Activated T-cell treated with anti-CD3 and anti-CD28 coated beads, Interleukin-2, amount 50 U/mL, for 24 hours (primary cell): ENCODE results near the gene CARD11.

ENCODE experiments used
- DNase-seq: peaks from one replicate; pipeline ENCODE4 v3.0.0-alpha.2; 2020
- H3K27ac Mint-ChIP-seq: 2 replicates; pipeline ENCODE4 v1.8.0; 2020; ENCODE audit warnings: mild to moderate bottlenecking, mixed read lengths
- H3K27me3 Mint-ChIP-seq: 2 replicates; pipeline ENCODE4 v1.8.0; 2020; ENCODE audit warnings: mixed read lengths
- H3K36me3 Mint-ChIP-seq: 2 replicates; pipeline ENCODE4 v1.8.0; 2020; ENCODE audit warnings: low read depth, mixed read lengths
- H3K4me1 Mint-ChIP-seq: 2 replicates; pipeline ENCODE4 v1.8.0; 2020; ENCODE audit warnings: low read depth, mixed read lengths
- H3K4me3 Mint-ChIP-seq: 2 replicates; pipeline ENCODE4 v1.8.0; 2020; ENCODE audit warnings: mild to moderate bottlenecking, moderate library complexity, mixed read lengths
- H3K9me3 Mint-ChIP-seq: 2 replicates; pipeline ENCODE4 v1.8.0; 2020; ENCODE audit warnings: mixed read lengths

The CARD11 gene

DNA sequence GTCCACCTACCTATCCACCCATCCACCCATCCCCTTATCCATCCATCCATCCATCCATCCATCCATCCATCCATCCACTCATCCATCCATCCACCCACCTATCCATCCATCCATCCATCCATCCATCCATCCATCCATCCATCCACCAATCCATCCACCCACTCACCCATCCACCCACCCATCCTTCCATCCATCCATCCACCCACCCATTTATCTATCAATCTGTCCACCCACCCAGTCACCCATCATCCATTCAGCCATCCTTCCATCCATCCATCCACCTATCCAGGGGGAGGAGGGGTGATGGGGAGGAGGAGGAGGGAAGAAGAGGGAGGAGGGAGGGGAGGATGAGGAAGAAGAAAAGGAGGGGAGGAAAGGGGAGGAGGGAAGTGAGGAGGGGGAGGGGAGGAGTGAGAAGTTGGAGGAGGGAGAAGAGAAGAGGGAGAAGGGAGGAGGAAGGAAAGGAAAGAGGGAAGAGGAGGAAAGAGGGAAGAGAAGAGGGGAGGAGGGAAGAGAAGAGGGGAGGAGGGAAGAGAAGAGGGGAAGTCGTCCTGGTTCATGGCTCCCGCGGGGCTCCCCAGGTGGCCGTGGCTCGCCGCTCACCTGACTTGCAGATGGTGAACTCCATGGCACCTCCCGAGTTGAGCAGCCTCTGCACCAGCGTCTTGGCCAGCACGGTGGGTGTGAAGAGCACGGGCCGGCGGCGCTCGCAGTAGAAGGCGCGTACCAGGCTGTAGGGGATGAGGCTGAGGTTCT is 130.8 kb downstream of the CARD11 start:
- no peak for DNase-seq

DNA sequence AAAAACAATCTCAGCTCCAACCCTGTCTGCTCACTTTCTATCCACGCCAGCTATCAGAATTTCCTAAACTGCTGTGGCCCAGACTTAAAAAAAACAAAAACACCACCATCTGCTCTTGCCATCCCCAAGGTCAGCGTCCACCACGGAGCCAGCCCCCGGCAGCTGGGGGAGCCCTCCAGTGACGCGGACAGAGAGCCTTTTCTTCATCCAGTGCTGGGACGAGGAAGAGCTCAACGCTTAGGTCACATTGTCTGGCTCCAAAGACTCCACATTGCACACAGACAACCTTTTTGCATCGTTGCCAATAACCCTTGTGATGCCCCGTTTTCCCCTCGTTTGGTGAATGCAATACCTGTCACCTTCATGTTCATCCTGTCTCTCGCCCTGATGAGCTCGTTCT is 132.2 kb downstream of the CARD11 start:
- Mint-ChIP-seq H3K4me1 (no peaks in the 10 kb centered on the region), H3K27me3 (no peaks in the 10 kb centered on the region), H3K36me3 (peaks cover 84% of the 10 kb centered on the region)

More for the DNA sequence above, 130.8 kb downstream of the CARD11 start:
- H3K4me3 Mint-ChIP-seq, result no peak overlapping the region
- no peaks in the 10 kb centered on the region for H3K27me3 Mint-ChIP-seq
- no peaks in the 10 kb centered on the region for H3K4me1 Mint-ChIP-seq
- no peaks in the 10 kb centered on the region for H3K9me3 Mint-ChIP-seq
- peaks cover 83% of the 10 kb centered on the region for H3K36me3 Mint-ChIP-seq
- no peak overlapping the region for H3K27ac Mint-ChIP-seq

DNA sequence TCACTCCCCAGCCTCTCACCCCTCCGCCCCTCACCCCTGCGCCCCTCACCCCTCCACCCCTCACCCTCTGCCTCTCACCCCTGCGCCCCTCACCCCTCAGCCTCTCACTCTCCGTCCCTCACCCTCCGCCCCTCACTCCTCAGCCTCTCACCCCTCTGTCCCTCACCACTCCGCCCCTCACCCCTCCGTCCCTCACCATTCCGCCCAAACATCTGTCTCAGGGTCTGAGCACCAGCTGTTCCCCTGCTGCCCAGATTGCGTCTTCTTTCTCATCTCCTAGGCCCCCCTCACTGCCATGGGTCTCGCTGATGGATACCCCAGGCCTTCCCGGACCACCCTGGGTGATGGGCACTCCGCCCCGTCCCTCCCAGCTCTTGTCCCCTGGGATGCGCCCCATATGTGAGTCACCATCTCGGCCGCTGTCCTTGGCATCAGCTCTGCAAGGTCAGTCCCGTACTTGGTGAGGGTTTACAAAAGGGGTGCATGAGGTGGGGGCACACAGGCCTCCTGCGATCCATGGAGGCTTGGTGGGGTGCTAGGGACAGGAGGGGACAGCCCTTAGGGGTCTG is 134.1 kb downstream of the CARD11 start:
- Mint-ChIP-seq H3K4me3 (no peak overlapping the region), H3K36me3 (peaks cover 84% of the 10 kb centered on the region), H3K4me1 (no peaks in the 10 kb centered on the region), H3K27ac (peak overlapping the region; percentile 33), H3K9me3 (peaks cover 2% of the 10 kb centered on the region), H3K27me3 (no peaks in the 10 kb centered on the region)
- DNase-seq, result no peak

More for the DNA sequence above, 132.2 kb downstream of the CARD11 start:
- Mint-ChIP-seq H3K4me3 (no peak overlapping the region), H3K27ac (peak overlapping the region; percentile 73), H3K9me3 (no peaks in the 10 kb centered on the region)
- DNase-seq, result no peak

DNA sequence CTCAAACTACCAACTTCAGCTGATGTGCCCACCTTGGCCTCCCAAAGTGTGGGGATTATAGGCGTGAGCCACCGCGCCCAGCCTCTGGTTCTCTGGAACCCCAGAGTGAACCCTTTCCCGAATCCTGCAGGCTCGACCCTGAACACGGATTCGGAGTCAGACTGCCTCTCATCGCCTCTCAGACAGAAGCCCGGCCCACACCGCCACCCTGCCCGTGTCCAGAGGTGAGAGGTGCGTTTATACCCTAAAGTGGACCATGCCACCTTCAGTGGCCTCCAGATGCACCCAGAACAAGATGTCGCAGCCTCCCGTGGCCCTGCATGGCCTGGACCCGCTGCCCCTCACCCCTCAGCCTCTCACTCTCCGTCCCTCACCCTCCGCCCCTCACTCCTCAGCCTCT is 134.6 kb downstream of the CARD11 start:
- no peak for DNase-seq
- Mint-ChIP-seq H3K4me1 (peaks cover 1% of the 10 kb centered on the region), H3K36me3 (peaks cover 86% of the 10 kb centered on the region), H3K27me3 (no peaks in the 10 kb centered on the region), H3K27ac (no peak overlapping the region), H3K9me3 (peaks cover 2% of the 10 kb centered on the region), H3K4me3 (no peak overlapping the region)

DNA sequence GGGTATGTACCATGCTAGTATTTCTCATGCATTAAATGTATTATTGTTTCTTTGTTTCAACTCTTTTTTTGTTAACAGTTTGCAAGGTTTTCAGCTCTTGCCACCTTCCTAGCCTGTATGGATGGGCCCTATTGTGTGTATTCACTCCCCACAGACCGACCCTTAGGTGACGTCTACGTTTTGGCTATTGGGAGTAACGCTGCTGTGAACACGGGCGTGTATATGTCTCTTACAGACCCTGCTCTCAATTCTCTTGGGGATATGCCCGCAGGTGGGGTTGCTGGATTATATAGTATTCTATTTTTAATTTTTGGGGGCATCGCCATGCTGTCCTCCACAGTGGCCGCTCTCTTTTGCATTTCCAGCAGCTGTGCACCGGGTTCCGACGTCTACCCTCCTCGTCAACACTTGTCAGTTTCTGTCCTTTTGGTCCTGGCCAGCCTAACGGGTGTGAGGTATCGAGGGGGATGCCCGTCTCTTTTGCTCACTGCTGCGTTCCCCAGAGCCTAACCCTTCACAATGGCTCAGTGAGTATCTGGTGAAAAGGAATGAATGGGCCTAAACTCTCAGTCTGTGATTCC is 135.5 kb downstream of the CARD11 start:
- Mint-ChIP-seq H3K9me3 (peaks cover 2% of the 10 kb centered on the region), H3K4me3 (no peak overlapping the region), H3K27me3 (no peaks in the 10 kb centered on the region), H3K36me3 (peaks cover 81% of the 10 kb centered on the region), H3K27ac (no peak overlapping the region), H3K4me1 (peaks cover 9% of the 10 kb centered on the region)
- no peak for DNase-seq

DNA sequence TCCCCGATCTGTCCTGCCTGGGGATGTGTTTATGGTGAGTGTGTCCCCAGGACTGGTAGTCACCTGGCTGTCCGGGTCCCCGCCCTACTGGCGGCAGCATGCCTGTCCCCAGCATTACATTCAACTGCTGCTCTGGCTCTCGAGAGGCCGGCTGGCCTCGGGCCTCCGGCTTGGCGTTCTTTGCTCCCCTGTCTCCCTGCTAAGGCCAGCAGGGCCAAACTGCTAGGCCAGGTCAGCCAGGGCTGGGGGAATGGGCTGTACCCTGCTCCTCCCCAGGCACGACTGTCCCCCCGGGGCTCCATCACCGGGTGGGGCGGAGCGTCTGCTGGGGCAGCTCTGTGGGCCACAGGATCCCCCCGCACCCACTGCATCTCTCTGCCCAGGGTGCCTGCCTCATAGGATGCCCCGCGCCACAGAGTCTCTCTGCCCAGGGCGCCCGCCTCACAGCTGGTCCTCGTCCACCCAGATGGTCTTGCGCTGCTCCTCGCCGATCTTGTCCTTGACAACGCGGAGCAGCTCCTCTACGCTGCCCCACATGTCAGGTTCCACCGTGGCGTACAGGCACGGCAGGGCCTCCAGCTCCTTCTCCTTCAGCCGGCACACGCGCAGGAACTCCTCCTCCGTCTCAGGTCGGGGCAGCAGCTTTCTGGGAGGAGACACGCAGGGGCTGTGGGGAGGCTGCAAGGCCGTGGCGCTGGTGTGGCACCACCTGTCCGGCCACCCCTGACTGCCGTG is 137.3 kb downstream of the CARD11 start:
- no peaks in the 10 kb centered on the region for H3K27me3 Mint-ChIP-seq
- peaks cover 69% of the 10 kb centered on the region for H3K36me3 Mint-ChIP-seq
- H3K4me1 Mint-ChIP-seq, result peaks cover 13% of the 10 kb centered on the region
- DNase-seq, result no peak
- no peak overlapping the region for H3K4me3 Mint-ChIP-seq
- H3K27ac Mint-ChIP-seq, result no peak overlapping the region
- peaks cover 2% of the 10 kb centered on the region for H3K9me3 Mint-ChIP-seq

DNA sequence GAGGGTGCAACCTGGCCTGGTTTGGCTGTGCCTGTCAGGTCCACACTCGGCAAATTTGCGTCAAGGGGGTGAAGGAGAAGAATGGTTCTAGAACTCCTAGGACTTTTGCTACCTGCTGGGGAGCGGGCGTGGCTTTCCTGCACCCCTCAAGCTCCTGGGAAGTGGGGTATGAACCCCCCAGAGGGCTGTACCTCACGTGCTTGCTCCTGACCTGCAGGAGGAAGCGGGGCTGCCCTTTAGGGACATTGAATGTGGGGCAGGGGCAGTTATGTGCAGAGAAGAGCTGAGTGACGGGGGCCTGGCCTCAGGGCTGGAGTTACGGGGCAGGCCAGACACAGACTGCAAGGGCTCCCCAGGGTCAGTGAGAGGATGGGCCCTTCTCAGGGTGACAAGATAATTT is 138.2 kb downstream of the CARD11 start:
- H3K27ac Mint-ChIP-seq, result peak overlapping the region; percentile 82
- H3K36me3 Mint-ChIP-seq, result peaks cover 60% of the 10 kb centered on the region
- H3K9me3 Mint-ChIP-seq, result peaks cover 2% of the 10 kb centered on the region
- no peak overlapping the region for H3K4me3 Mint-ChIP-seq
- peaks cover 13% of the 10 kb centered on the region for H3K4me1 Mint-ChIP-seq
- no peaks in the 10 kb centered on the region for H3K27me3 Mint-ChIP-seq
- no peak for DNase-seq

DNA sequence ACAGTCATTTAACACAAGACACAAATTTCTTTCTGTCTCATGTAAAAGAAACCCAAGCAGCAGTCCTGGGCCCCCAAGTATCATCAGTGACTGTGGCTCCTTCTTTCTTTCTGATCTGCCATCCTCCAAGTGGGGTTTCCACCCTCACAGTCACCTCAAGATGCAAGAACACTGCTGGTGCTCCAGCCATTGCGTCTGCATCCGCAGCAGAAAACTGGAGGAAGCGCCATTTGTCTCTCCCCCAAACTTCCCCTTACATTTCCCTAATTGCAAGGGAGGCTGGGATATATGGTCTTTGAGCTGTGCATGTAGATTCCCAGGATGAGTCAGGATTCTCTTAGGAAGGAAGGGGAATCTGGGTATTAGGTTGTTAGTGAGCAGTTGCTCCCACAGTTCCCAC is 138.6 kb downstream of the CARD11 start:
- no peak for DNase-seq
- Mint-ChIP-seq H3K36me3 (peaks cover 56% of the 10 kb centered on the region), H3K27me3 (no peaks in the 10 kb centered on the region), H3K4me3 (no peak overlapping the region), H3K9me3 (peaks cover 2% of the 10 kb centered on the region), H3K27ac (peak overlapping the region; percentile 82), H3K4me1 (peaks cover 13% of the 10 kb centered on the region)

DNA sequence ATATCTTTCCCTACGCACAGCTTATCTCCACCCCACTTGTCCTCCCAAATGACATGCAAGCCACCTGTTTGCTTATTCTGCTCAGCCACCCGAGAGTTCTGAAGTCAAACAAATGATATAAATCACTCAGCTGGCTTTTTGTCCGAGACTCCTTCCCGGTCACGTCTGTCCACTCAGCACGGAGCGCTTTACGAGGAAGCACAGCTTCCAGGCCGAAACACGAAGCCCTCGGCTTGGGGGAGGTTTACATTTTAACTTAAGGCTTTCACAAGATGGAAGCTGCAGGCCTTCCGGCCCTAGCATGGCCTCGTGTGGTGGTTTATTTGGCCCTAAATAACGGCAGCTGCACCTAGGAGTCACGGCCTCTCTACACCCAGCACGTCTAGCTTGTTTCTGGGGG is 139.5 kb downstream of the CARD11 start:
- no peak overlapping the region for H3K4me3 Mint-ChIP-seq
- no peak for DNase-seq
- peaks cover 50% of the 10 kb centered on the region for H3K36me3 Mint-ChIP-seq
- H3K9me3 Mint-ChIP-seq, result peaks cover 2% of the 10 kb centered on the region
- peaks cover 13% of the 10 kb centered on the region for H3K4me1 Mint-ChIP-seq
- no peaks in the 10 kb centered on the region for H3K27me3 Mint-ChIP-seq
- H3K27ac Mint-ChIP-seq, result peak overlapping the region; percentile 35

DNA sequence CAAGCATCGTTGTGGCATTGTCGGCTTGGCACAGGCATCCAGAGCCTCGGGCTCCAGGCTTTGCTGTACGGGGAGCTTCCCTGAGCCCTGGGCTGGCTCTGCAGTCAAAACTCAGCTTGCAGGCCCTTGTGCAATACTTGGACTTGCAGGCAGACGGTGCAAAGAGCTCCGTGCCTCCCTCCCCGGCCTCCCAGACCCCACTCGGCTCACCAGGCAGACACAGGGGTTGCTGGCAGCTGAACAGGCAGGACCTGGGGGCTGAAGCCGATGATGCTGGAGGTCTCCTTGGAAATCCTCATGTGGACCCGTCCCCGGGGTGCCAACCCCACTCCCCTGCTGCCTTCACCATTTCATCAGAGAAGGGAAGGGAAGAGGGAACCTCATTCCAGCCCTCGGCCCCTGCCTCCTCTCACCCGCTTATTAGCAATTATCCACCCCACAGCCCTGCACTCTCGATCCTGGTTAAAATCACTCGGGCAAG is 139.9 kb downstream of the CARD11 start:
- peak overlapping the region; percentile 35 for H3K27ac Mint-ChIP-seq
- peaks cover 13% of the 10 kb centered on the region for H3K4me1 Mint-ChIP-seq
- peaks cover 46% of the 10 kb centered on the region for H3K36me3 Mint-ChIP-seq
- no peaks in the 10 kb centered on the region for H3K27me3 Mint-ChIP-seq
- no peak for DNase-seq
- H3K9me3 Mint-ChIP-seq, result peaks cover 2% of the 10 kb centered on the region
- H3K4me3 Mint-ChIP-seq, result no peak overlapping the region

DNA sequence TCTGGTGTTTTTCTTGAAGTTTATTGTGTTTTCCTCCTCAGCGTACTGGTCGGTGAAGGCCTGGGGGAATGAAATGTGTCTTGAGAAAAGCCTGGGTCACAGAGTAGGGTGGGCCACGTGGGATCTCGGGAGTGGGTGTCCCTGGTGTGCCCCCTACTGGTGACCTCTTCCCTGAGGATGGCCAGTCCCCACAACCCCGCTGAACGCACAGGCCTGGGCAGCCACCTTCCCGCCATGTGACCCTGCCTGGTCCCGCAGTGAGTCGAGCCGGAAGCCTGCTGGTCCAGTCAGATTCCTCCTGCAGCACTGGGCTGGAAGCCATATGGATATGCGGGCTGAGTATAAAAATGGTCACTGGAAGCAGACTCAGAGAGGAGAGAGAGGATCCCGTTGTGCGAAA is 146.6 kb downstream of the CARD11 start:
- Mint-ChIP-seq H3K4me1 (peaks cover 30% of the 10 kb centered on the region), H3K4me3 (no peak overlapping the region), H3K27ac (no peak overlapping the region), H3K9me3 (no peaks in the 10 kb centered on the region), H3K27me3 (no peaks in the 10 kb centered on the region), H3K36me3 (no peaks in the 10 kb centered on the region)
- DNase-seq, result no peak

DNA sequence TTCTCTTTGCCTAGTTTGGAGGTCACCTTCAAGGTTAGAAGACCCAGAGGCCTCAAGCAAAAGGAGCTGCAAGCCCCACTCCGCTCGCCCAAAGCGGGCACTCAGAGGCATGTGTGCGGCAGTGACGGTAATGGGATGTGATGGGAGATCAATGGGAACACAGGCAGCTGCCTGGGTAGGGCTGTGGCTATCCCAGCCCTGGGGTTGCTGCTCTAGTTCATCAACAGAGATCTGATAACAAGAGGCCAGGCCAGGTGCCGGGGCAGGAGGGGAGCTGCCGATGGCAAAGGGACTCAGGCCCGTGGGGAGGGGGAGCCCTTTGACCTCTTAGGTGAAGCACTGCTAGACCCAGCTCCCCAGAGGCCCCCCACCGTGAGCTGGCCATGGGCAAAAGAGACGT is 147.5 kb downstream of the CARD11 start:
- no peak overlapping the region for H3K27ac Mint-ChIP-seq

DNA sequence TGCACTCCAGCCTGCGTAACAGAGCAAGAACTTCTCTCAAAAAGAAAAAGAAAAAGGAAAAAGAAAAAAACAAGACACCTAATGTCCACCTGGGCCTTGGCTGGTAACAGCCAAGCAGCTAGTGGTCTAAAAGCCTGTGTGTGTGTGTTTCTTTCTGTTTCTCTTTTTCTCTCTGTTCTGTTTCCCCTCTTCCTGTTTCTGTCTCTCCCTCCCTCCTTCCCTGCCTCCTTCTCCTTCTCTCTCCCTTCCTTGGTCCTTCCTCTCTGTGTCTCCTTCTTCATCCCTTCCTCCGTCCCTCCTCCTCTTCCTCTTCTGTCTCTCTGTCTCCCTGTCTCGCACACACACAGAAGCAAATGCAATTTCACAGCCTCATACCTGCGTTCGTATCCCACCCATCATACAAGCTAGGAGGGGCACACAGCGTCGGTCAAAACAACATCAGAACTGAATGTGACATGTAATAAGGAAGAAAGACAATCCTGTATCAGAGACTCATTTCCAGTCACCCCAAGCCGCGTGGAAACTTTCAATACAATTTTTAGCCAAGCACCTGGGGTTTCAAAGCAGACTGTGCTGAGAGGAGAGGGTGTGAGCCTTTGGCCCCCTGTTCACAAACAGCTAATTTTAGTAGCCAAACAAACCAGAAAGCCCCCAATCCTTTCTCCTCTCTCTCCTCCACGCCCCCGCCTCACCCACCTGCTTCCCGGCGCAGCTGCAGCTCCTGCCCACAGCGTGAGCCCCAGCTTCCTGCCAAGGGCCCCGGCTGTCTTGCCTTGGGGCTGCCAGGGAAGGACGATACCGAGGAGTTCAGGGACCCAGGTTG is 149.3 kb downstream of the CARD11 start:
- Mint-ChIP-seq H3K4me3 (peak overlapping the region; percentile 73), H3K9me3 (no peaks in the 10 kb centered on the region), H3K27ac (peak overlapping the region; percentile 95), H3K27me3 (no peaks in the 10 kb centered on the region), H3K36me3 (no peaks in the 10 kb centered on the region), H3K4me1 (peaks cover 30% of the 10 kb centered on the region)
- DNase-seq, result peak; percentile 79

More for the DNA sequence above, 147.5 kb downstream of the CARD11 start:
- Mint-ChIP-seq H3K9me3 (no peaks in the 10 kb centered on the region), H3K4me3 (no peak overlapping the region), H3K36me3 (no peaks in the 10 kb centered on the region), H3K4me1 (peaks cover 30% of the 10 kb centered on the region), H3K27me3 (no peaks in the 10 kb centered on the region)
- DNase-seq, result no peak

DNA sequence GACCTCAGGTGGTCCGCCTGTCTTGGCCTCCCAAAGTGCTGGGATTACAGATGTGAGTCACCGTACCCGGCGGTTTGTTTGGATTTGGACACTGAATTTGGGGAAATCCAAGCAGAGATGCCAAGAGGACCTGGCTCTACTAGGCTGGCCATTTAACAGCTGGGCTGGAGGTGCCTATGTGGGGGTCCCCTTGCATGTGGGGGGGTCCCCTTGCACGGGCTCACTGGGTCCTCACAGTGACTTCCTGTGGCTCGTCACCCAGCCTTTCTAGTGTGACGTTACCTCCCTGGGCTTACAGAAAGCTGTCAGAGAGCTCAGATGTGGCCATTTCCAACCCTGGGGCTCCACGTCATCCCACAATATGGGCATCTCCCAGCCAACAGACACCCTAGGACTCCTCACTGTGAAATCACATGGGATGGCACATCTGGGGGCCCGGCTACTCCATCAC is 150.2 kb downstream of the CARD11 start:
- Mint-ChIP-seq H3K27me3 (no peaks in the 10 kb centered on the region), H3K4me1 (peaks cover 30% of the 10 kb centered on the region), H3K9me3 (no peaks in the 10 kb centered on the region), H3K27ac (peak overlapping the region; percentile 95), H3K36me3 (no peaks in the 10 kb centered on the region), H3K4me3 (peak overlapping the region; percentile 73)
- DNase-seq, result peak; percentile 43
